NCI-H460 (cell line): ENCODE measurements around the gene BTD. TPM values are rescaled to one million over a fixed set of nuclear protein-coding genes. Genes with fewer than 3 reads are reported as not detected.

Source experiments
- DNase-seq: peaks from one replicate; pipeline ENCODE4 v3.0.0-alpha.2; 2016; ENCODE audit warnings: low read depth; ENCODE audit errors: extremely low read depth
- small RNA-seq, 2 experiments: library from RNA; depleted of rRNA; stranded (forward); fragments of <200 nt; gene quantifications; one replicate each; pipeline ENCODE3, GENCODE V24; 2014
- total RNA-seq: library from RNA; depleted of rRNA; stranded (reverse); fragments of >200 nt; shearing (Covaris generic); gene quantifications from 2 replicates; pipeline ENCODE4 v1.2.3, GENCODE V29; 2014; rRNA removed

BTD gene
- total RNA-seq, 1 experiment from 2014 or later: 23.6 TPM

GRCh38 chr3:15660055-15660935 lies 58.8 kb downstream of the BTD start:
- DNase-seq: no peak

- no peak for DNase-seq
These were observed 62.6 kb downstream of the BTD start for GRCh38 chr3:15664144-15664543.

- DNase-seq: no peak
These were observed 64.1 kb downstream of the BTD start for GRCh38 chr3:15665510-15666150.

GRCh38 chr3:15666277-15666676 lies 64.7 kb downstream of the BTD start:
- DNase-seq: no peak

- DNase-seq: no peak
These were observed 65.9 kb downstream of the BTD start for GRCh38 chr3:15667484-15667883.

- no peak for DNase-seq
These were observed 72.0 kb downstream of the BTD start for GRCh38 chr3:15673536-15673935.

GRCh38 chr3:15676259-15676658 lies 74.7 kb downstream of the BTD start:
- no peak for DNase-seq

- no peak for DNase-seq
These were observed 77.8 kb downstream of the BTD start for GRCh38 chr3:15679306-15679705.

GRCh38 chr3:15681668-15682067 lies 80.1 kb downstream of the BTD start:
- DNase-seq: no peak

GRCh38 chr3:15682561-15683185 lies 81.1 kb downstream of the BTD start:
- no peak for DNase-seq

- no peak for DNase-seq
These were observed 81.7 kb downstream of the BTD start for GRCh38 chr3:15683253-15683652.

GRCh38 chr3:15685927-15686326 lies 84.4 kb downstream of the BTD start:
- no peak for DNase-seq

- no peak for DNase-seq
These were observed 88.7 kb downstream of the BTD start for GRCh38 chr3:15690230-15690629.

- DNase-seq: no peak
These were observed 89.2 kb downstream of the BTD start for GRCh38 chr3:15690748-15691147.

GRCh38 chr3:15693355-15693754 lies 91.8 kb downstream of the BTD start:
- DNase-seq: no peak

- DNase-seq: no peak
These were observed 93.1 kb downstream of the BTD start for GRCh38 chr3:15694628-15695027.

Small RNA genes within 50 kb of the gene (small RNA-seq; reads per million reads assigned to genes)
- 0 reads per million in 2 experiments for gene MIR3134

Other genes starting within 250 kb of the BTD start
- gene METTL6, start 174.2 kb upstream of the BTD start, total RNA-seq: 25.9 and 34.7 TPM in 2 replicates
- 24.1 and 24.8 TPM in 2 replicates for gene EAF1, start 174.1 kb upstream of the BTD start, total RNA-seq
- gene COLQ, start 80.0 kb upstream of the BTD start, total RNA-seq: not detected in 2 replicates
- gene HACL1, start 176 bp upstream of the BTD start, total RNA-seq: 22.5 and 25.2 TPM in 2 replicates
- 57.4 and 58.2 TPM in 2 replicates for gene ANKRD28, start 196.2 kb downstream of the BTD start, total RNA-seq